COR-L47 (cell line): ENCODE measurements around the gene APOM.

Experiments
- DNase-seq: peaks from one replicate; lab custom pipeline; 2025; lab: John Stamatoyannopoulos, UW

APOM gene

DNA sequence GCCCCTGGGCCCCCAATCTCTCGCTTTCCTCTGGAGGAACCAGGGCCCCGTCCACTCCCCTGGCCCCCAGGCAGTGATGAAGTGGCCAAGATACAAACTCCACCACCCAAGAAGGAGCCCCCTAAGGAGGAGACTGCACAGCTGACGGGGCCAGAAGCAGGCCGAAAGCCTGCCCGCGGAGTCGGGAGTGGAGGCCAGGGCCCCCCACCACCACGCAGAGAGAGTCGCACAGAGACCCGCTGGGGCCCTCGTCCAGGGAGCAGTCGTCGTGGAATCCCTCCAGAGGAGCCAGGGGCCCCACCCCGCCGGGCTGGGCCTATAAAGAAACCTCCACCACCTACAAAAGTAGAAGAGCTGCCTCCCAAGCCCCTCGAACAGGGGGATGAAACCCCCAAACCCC lies 24.5 kb upstream of the APOM start:
- DNase-seq, result no peak

DNA sequence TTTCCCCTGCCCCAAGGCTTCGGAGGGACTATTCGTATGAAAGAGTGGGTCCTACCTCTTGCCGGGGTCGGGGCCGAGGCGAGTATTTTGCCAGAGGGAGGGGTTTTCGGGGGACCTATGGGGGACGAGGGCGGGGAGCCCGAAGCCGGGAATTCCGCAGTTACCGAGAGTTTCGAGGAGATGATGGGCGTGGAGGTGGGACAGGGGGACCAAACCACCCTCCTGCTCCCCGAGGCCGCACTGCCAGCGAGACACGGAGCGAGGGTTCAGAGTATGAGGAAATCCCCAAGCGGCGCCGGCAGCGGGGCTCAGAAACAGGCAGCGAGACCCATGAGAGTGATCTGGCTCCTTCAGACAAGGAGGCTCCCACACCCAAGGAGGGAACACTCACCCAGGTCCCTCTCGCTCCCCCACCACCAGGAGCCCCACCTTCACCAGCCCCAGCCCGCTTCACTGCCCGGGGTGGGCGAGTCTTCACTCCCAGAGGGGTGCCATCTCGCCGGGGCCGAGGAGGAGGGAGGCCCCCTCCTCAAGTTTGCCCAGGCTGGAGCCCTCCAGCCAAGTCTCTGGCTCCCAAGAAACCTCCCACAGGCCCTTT lies 23.9 kb upstream of the APOM start:
- no peak for DNase-seq

DNA sequence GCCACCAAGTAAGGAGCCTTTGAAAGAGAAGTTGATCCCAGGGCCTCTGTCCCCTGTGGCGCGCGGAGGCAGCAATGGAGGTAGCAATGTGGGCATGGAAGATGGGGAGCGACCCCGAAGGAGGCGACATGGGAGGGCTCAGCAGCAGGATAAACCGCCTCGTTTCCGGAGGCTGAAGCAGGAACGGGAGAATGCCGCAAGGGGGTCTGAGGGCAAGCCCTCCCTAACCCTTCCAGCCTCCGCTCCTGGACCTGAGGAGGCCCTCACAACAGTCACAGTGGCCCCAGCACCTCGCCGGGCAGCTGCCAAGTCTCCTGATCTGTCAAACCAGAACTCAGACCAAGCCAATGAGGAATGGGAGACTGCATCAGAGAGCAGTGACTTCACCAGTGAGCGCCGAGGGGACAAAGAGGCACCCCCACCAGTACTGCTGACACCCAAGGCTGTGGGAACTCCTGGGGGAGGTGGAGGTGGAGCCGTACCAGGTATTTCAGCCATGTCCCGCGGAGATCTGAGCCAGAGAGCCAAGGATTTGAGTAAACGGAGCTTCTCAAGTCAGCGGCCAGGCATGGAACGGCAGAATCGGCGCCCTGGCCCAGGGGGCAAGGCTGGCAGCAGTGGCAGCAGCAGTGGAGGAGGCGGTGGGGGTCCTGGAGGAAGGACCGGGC lies 23.3 kb upstream of the APOM start:
- no peak for DNase-seq

DNA sequence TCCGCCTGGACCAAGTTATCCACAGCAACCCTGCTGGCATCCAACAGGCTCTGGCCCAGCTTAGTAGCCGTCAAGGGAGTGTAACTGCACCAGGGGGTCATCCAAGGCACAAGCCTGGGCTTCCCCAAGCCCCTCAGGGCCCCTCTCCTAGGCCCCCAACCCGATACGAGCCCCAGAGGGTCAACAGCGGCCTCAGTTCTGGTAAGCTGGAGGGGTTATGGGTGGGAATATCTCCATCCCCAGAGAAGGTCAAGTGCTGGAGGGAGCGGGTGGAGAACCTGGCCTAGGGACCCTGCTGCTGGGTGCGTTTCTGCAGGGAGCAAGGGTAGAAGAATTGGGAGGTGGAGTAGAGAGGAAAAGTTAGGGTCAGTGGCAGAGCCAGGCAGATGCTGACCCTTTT lies 22.2 kb upstream of the APOM start:
- DNase-seq, result no peak

DNA sequence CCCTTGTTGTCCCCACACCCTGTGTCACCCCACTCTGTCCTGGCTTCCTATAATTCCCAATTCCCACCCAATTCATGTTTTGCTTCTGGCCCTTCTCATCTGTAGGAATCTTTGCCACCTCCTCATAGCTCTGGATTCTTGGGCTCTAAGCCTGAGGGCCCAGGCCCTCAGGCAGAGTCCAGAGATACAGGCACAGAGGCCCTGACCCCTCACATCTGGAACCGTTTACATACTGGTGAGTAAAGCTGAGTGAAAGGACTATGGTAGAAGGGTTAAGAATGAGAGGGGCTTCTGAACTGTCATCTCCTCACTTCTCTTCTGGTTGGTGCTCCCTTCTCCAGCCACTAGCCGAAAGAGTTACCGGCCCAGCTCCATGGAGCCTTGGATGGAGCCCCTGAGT lies 21.6 kb upstream of the APOM start:
- DNase-seq, result no peak

DNA sequence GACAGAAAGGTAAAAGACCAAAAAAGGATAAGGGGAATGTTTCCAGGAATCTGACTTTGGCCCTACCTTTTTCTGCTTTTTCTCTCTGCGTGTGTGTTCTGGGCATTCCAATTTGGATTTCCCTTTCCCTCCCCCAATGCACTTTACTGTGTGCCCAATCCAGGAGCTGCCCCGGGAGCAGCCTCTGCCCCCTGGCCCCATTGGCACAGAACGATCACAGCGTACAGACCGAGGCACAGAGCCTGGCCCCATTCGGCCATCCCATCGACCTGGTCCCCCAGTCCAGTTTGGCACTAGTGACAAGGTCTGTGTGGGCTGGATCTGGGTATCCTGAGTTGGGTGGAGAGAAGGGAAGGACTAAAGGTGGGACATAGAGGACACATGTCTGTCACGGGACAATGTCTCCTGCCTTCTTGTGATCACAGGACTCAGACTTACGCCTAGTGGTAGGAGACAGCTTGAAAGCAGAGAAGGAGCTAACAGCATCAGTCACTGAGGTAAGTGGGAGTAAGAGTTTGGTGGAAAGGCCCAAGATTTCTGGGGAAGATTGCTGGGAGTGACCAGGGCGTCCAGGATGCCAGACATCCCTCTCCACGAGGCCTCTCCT lies 20.6 kb upstream of the APOM start:
- no peak for DNase-seq

DNA sequence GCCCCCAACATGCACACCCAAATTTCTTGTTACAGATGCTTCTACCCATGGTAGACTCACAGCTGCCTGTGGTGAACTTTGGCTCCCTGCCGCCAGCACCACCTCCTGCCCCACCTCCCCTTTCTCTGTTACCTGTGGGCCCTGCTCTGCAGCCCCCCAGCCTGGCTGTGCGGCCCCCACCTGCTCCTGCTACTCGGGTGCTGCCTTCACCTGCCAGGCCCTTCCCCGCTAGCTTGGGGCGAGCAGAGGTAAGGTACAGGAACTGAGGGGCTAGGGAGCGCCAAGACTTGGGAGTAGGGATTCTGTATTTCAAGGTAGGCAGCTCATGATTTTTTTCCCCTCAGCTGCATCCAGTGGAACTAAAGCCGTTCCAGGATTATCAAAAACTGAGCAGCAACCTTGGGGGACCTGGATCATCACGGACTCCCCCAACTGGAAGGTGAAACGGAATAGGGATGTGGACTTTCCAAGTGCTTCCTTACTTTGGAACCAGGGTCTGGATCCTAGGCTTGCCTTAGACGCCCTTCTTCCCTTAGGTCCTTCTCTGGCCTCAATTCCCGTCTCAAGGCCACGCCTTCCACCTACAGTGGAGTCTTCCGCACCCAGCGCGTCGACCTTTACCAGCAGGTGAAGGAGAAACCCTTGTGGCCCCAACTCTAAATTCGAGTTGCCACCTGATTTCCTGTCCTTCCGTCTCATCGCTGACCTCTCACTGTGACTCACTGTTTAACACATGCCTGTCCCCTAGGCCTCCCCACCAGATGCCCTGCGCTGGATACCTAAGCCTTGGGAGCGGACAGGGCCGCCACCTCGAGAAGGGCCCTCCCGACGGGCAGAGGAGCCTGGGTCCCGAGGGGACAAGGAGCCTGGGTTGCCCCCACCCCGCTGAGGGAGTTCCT lies 18.7 kb upstream of the APOM start:
- no peak for DNase-seq

DNA sequence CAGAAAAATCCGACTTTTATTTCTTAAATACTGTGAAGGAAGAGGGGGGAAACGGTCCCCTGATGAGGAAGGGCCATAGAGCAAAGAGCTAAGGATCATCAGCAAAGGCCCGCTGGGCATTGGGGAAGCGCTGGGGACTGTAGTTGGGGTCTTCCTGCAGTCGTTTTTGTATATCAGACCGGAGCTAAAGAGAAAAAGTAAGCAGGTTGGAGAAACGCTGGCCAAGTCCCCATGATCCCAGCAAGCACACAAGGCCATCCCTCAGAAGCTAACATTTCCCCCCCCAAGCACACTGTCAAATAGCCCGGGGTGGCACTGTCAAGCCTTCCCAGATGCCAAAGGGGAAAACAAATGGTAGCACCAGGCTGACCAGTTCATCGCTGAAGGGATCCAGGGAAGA lies 16.7 kb upstream of the APOM start:
- DNase-seq, result no peak

DNA sequence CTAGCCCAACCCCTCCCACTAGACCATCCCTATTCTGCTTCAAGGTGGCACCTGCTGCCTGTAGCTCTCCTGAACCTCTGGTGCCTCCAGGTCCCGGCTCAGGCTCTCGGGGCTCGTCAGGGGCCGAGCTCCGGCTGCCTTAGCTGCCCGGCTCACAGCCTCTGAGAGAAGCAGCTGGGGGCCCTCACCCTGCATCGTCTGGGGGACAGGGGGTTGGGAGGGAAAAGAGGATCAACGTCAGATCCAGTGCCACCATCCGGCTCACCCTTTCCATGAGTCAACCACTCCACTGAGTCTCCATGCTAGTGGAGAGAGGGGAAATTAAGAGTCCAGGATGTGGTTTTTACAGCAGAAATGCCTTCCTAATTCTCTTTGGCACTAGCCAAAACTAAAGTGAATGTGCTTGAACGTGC lies 16.2 kb upstream of the APOM start:
- no peak for DNase-seq

DNA sequence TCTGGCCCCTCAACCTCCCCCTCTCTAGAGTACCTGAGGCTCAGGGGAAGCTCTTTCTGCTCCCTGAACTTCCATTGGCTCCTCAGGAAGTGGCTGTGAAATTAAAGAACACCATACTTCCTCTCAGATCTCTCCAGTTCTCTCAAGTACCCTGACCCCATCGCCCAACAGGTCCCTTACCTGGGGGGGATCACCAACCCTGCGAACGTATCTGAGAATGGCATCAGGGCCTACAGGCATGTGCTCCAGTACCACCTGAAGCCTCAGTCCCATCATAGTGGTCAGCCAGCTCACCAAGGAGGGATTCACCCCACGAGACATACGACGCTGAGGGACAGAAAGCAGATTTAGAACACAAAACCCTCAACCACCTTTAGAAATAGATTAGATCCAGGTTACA lies 15.1 kb upstream of the APOM start:
- DNase-seq, result no peak

DNA sequence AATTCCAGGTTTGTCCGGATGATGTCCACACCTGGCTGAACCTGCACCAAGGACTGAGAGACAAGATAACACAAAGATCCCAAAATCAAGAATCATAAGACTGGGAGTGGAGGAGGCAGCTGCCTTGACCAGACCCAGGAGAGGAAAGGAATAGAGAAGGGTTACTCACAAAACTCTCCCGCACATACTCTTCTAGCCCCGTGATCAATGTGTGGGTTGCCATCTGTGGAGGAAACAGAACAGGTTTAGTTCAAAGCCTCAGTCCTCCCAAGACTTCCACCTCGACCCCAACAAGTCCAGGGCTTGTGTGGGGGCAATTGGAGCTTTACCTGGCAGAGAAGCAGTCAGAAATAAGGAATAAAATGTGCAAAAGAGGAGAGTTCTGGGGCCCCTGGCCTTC lies 14.3 kb upstream of the APOM start:
- no peak for DNase-seq

DNA sequence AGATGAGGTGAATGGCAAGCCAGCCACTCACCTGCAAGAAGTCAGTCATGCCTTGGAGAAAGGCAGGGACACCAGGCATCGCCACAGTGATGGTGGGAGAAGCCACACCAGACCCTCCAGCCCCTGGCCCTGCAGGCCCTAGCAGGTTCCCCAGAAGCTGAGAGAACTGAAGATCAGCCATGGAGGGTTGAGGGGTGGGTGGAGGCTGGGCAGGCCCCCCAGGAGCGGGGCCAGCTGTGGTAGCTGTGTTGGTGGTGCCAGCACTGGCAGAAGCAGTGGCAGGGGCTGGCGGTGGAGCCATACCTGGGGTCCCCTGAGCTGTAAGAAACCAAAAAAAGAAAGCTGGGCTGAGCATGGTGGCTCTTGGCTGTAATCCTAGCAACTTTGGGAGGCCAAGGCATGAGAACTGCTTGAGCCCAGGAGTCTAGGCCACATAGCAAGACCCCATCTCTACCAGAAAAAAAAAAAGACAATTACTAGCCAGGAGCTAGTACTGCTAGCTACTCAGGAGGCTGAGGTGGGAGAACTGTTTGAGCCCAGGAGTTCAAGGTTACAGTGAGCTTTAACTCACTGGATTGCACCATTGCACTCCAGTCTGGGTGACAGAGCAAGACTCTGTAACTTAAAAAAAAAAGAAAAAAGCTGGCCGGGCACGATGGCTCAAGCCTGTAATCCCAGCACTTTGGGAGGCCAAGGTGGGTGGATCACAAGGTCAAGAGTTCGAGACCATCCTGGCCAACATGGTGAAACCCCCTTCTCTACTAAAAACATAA lies 12.7 kb upstream of the APOM start:
- no peak for DNase-seq

DNA sequence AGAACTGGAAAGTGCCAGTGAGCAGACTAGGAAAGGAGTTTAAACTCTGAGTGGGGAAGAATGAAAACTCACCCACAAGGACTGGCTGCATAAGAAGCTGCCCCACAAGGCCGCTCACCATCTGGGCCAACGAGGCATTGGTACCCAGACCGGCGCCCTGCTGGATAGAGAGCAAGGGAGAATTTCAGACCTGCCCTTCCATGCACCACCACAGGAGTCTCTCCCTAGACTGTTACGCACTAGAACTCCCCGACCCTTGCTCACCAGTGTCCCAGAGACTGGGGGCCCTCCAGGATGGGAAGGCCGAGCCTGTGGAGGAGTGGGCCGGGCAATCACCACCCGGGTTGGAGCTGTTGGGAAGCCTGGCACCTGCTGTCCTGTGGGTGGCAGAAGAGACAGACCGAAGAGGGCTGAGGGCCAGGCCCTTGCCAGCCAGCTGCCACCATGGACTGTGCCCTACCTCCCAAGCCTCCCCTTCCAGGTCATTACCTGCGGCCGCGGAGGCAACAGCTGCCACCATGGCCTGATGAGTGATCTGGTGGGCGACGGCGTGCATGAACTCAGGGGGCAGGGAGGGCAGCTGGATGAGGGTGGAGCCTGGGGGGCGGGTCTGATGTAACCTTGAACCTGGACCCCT lies 11.8 kb upstream of the APOM start:
- DNase-seq, result no peak

DNA sequence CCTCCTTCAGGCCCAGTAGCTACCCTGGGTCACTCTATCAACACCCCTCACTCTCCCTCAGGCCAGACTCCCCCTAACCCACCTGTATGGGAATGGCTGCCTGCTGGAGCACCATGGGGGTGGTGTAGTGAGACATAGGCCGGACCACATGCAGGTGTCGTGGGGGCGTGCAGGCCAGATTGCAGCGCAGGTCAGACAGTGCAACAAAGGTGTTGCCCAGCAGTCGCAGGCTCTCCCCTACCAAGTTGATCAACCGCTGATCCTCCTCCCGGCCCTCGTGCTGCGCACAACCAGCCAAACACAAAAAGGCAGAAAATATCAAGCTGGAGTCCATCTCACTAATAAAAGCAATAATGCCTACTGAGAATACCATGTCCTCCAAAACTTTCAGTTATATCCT lies 10.4 kb upstream of the APOM start:
- no peak for DNase-seq

DNA sequence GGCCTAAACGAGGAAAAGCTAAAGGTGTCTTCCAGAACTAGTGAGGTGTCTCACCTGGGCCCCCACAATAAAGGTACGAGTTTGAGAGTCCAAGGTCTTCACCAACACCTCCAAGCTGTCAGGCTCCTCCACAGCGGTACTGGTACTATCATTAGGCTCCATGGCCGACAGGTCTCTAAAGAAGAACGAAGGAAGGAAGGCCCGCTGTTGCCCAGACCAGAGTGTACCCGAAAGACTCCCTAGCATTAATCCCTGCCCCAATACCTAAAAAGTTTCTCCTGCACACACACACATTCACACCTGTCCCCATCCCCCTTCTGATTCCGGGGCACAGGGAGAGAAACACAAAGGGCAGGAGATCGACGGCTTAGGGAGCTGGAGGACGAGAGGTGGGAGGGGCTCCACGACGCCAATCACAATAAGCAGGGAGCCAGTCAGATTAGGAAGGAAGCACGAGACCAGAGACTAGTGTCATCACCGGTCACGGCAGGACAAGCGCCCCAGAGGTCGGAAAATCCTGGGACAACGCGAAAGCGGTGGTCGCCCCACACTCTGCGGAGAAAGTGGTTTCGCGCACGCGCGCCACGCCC lies 4.0 kb upstream of the APOM start:
- peak; percentile 52 for DNase-seq

DNA sequence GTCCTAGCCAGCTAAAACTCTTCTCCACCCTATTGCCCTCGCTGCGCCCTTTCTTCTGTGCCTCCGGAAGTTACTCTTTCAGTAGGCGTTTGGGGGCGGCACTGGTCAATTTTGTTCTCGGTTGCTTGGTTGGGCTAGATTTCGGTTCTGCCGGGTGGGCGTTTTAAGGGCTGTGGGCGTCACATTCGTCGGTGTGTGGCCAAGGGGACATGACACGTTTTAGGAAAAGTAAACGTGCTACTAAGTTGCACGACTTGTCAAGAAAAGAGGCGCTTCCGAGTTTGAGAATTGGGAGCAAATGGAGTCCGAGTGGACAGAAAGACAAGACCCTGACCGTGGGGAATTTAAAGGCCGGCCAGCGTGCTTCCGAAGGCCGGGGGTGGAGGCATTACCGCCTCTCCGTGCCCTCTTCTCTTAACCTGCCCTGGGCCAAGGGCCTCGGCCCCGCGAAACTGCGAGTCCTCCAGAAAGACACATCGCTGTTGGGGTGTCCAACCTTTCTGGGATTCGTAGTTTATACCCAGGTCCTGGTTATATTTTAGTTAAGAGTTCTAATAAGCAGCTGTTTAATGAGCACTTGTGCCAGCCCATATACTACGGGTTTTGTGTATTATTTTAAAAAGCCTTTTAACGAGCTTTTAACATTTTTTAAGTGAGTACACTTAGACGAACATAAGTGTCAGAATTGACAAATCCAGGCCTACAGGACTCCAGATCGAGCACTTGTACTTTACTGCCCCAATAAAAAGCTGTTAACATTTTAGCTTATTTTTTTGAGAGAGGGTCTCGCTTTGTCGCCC lies 2.6 kb upstream of the APOM start:
- peak; percentile 96 for DNase-seq

DNA sequence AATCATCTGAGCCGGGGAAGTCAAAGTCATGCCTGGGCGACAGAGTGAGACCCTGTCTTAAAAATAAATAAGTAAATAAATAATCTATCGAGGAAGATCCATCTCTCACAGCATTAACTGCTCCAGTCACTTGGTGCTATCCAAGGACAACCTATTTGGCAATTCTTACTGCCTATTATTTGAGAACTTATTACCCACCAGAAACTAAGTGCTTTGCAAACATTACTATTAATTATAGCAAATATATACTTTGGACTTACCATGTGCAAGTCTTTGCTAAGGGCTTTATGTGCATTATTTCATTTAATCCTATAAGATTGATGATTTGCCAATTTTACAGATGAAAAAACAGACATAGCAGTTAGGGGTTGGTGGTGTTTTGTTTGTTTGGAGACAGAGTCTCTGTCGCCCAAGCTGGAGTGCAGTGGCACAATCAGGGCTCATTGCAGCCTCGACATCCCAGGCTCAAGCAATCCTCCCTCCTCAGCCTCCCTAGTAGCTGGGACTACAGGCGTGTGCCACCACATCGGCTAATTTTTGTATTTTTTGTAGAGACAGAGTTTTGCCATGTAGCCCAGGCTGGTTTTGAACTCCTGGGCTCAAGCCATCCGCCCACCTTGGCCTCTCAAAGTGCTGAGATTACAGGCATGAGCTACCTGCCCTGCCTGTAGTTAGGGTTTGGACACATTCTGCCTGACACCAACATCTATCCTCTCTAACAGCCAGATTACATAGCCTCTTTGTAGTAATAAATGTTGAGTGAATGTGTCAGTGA lies 933 bp upstream of the APOM start:
- DNase-seq, result no peak

DNA sequence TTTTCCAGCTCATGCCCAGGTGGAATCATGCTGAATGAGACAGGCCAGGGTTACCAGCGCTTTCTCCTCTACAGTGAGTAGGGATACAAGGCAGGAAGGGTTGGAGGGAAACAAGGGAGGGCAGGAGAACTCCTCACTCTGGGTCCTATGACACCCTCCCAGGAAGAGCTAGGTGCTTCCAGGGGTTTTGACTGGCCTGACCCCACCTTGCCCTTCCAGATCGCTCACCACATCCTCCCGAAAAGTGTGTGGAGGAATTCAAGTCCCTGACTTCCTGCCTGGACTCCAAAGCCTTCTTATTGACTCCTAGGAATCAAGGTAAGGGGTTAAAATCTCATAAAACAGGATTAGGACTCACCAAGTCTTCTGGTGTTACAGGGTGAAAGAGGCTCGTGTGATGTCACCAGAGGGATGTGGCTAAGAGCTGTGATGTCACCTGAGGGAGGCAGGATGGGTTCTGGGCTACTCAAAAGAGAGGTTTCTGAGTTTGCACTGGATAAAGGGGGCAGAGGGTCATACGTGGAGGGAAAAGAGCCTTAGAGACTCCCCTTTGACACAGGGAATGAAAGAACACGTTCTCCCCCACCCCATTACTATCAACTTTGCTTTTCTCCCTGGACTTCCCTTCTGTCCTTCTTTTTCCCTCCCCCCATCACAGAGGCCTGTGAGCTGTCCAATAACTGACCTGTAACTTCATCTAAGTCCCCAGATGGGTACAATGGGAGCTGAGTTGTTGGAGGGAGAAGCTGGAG lies 1.9 kb downstream of the APOM start:
- DNase-seq, result no peak
